ENCODE data around the gene TTC13.

TTC13 gene

DNA sequence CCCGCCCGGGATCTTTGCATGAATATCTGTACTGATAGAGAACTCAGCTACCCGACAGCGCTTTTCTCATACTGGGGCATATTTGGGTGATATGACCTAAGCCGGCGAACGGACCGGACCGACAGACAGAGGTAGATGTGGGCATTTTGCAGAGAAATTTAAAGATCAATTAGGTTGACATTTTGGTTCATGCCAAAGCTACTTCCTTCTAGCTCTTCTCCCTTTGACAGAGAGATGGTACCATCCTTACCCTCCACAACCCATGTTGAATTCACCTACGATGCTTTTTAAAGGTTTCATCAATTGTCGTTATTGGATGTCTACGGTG lies 692 bp upstream of the TTC13 start:
- TF ChIP-seq, protein P1, sequence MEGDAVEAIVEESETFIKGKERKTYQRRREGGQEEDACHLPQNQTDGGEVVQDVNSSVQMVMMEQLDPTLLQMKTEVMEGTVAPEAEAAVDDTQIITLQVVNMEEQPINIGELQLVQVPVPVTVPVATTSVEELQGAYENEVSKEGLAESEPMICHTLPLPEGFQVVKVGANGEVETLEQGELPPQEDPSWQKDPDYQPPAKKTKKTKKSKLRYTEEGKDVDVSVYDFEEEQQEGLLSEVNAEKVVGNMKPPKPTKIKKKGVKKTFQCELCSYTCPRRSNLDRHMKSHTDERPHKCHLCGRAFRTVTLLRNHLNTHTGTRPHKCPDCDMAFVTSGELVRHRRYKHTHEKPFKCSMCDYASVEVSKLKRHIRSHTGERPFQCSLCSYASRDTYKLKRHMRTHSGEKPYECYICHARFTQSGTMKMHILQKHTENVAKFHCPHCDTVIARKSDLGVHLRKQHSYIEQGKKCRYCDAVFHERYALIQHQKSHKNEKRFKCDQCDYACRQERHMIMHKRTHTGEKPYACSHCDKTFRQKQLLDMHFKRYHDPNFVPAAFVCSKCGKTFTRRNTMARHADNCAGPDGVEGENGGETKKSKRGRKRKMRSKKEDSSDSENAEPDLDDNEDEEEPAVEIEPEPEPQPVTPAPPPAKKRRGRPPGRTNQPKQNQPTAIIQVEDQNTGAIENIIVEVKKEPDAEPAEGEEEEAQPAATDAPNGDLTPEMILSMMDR (IDR thresholded peaks at IDR 0.05; ENCODE audit: insufficient read depth, missing control alignments): no peak
- no peak for DNase-seq (ENCODE audit: insufficient read length, low spot score)
- no peak for FAIRE-seq

DNA sequence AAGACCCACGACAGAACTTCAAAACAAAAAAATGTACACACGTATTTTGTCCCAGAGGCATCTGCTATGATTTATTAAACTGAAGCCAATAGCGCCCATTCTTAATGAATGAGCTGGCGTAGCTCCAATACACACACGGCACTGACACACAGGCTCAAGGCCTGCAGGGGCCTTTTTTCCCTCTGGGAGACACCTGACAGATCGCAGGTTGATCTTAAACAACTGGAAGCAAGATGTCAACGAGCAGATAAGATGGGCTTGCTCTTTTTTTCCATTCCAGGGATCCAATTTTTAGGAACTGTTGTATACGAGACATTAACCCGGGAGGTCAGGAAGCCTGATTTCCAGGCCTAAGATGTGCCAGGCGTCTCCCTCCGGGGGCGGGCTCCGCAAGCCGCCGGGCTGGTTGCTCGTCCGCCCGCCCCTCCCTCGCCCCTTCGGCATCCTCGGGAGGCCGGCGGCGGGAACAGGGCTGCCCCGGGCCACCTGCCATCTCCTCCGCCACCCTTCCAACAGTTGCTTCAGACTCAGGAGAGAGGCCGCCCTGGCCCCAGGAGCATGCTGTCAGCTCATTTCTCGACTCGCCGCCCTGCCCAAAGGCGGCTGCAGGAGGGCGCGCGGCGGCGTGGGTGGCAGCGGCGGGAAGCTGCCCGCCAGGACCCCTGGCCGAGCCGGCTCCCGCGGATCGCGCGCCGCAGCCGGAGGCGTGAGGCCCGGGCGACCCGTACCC lies 735 bp downstream of the TTC13 start:
- no peak for DNase-seq (ENCODE audit: insufficient read length, low spot score)

GRCh38 chr1:230976825-230977747 lies 1.6 kb downstream of the TTC13 start:
- FAIRE-seq: peak; percentile 21
- TF ChIP-seq, protein P1 (IDR thresholded peaks at IDR 0.05; ENCODE audit: insufficient read depth, missing control alignments): no peak

More for the DNA sequence above, 735 bp downstream of the TTC13 start:
- TF ChIP-seq, protein P1 (IDR thresholded peaks at IDR 0.05; ENCODE audit: insufficient read depth, missing control alignments): no peak
- FAIRE-seq: no peak

DNA sequence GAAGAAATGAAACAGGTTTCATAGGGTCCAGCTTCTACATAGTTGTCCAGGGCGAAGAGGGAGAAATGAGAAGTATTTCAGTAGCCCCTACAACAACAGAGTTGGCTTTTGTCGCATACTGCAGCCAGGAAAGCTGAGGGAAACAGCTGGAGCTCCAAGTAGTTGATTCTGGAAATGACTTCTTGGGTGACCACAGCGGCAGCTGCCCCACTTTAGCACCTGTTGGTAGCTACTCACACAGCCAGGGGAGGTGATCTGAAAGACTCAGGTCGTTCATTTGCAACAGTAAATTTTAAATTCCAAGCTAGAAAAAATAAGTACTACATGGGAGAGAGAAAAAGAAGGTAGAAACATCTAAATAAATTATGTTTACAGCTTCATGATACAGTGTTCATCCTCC lies 2.3 kb downstream of the TTC13 start:
- no peak for DNase-seq (ENCODE audit: insufficient read length, low spot score)
- TF ChIP-seq, protein P1 (IDR thresholded peaks at IDR 0.05; ENCODE audit: insufficient read depth, missing control alignments): no peak
- no peak for FAIRE-seq

More at GRCh38 chr1:230976825-230977747, 1.6 kb downstream of the TTC13 start:
- no peak for DNase-seq (ENCODE audit: insufficient read length, low spot score)

- TF ChIP-seq, protein P1 (IDR thresholded peaks at IDR 0.05; ENCODE audit: insufficient read depth, missing control alignments): no peak
- no peak for DNase-seq (ENCODE audit: insufficient read length, low spot score)
- FAIRE-seq: peak; percentile 32
Measured at GRCh38 chr1:230975636-230976035, 3.0 kb downstream of the TTC13 start.

DNA sequence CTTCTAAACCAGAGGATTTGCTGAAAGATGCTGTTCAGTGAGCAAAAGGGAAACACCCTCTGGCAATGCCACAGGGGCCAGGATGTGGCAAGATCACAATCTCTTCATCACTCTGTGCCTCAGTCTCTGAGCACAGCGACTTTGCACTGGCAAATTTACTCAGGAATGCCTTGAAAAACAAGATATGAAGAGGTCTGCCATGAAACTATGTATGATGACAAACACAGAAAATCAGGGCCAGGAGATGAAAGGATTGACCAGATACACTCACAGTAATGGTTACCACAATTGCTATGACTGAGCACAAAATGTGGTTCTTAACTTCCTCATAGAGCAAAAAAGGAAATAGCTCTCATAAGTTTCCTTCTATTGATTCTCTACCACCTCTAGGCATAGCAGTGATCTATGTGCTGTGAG lies 5.8 kb downstream of the TTC13 start:
- TF ChIP-seq, protein P1 (IDR thresholded peaks at IDR 0.05; ENCODE audit: insufficient read depth, missing control alignments): no peak
- DNase-seq (ENCODE audit: insufficient read length, low spot score) (no peak), FAIRE-seq (no peak)

Data from D721Med (cell line).